Uterus (tissue), 4 donors: Measurements from ENCODE around the gene NATD1. TPM values are rescaled to one million over a fixed set of nuclear protein-coding genes. Genes with fewer than 3 reads are reported as not detected.

Experiments used
- DNase-seq, 2 donors: peaks; one replicate each; pipeline ENCODE4 v3.0.0-alpha.2; 2019 to 2020
- H3K27ac ChIP-seq, 2 donors: fragments of 200-600 bp; sonication (generic); 1 replicate in 1 of 2; 2 replicates in 1 of 2; pipeline ENCODE4 v1.5.1; 2016 to 2018
- H3K27me3 ChIP-seq, 2 donors: fragments of 200-600 bp; sonication (generic); one replicate each; pipeline ENCODE4 v1.5.1; 2018 to 2019; ENCODE audit warnings: control low read depth in 1 of 2
- H3K36me3 ChIP-seq, 2 donors: fragments of 200-600 bp; sonication (generic); one replicate each; pipeline ENCODE4 v1.5.1; 2019; ENCODE audit warnings: control low read depth in 1 of 2
- H3K4me1 ChIP-seq, 2 donors: fragments of 200-600 bp; sonication (generic); one replicate each; pipeline ENCODE4 v1.5.1; 2018 to 2019; ENCODE audit warnings: control low read depth in 1 of 2
- H3K4me3 ChIP-seq, 2 donors: fragments of 200-600 bp; sonication (generic); 1 replicate in 1 of 2; 2 replicates in 1 of 2; pipeline ENCODE4 v1.5.1; 2018 to 2019; ENCODE audit warnings: mild to moderate bottlenecking in 1 of 2
- H3K9me3 ChIP-seq, 2 donors: fragments of 200-600 bp; sonication (generic); one replicate each; pipeline ENCODE4 v1.5.1; 2019; ENCODE audit warnings: control low read depth in 1 of 2
- CTCF ChIP-seq, 4 experiments: fragments of 200-600 bp in 2 of 4; fragments of 450-650 bp in 2 of 4; sonication (generic) in 2 of 4; IDR thresholded peaks; one replicate each; pipeline ENCODE4 v1.5.1; 2016 to 2019; ENCODE audit warnings: antibody characterized with exemption in 4 of 4, mild to moderate bottlenecking in 2 of 4, moderate library complexity in 1 of 4
- POLR2A ChIP-seq, 2 donors: fragments of 450-650 bp; IDR thresholded peaks; one replicate each; pipeline ENCODE4 v1.6.1; 2016; ENCODE audit warnings: antibody characterized with exemption in 2 of 2, mild to moderate bottlenecking in 1 of 2, moderate library complexity in 1 of 2
- intact Hi-C: fragments of 100-400 bp; cut with DNase I; formaldehyde crosslinking; loops from one replicate; pipeline ENCODE4 v1.15.1; 2023; ENCODE audit warnings: low total_unique reads
- total RNA-seq, 4 donors: library from RNA; depleted of rRNA in 3 of 4; stranded (reverse); fragments of >200 nt in 3 of 4; gene quantifications; one replicate each; pipeline versions ENCODE4 v1.1.0 to v1.2.4, GENCODE V29; 2014 to 2023
- donor health status: DM: yes; HTN: yes; CAD: no.

The NATD1 gene
- total RNA-seq, 4 donors from 2014 or later, result 2.1 to 4.9 (median 3.8) TPM

DNA sequence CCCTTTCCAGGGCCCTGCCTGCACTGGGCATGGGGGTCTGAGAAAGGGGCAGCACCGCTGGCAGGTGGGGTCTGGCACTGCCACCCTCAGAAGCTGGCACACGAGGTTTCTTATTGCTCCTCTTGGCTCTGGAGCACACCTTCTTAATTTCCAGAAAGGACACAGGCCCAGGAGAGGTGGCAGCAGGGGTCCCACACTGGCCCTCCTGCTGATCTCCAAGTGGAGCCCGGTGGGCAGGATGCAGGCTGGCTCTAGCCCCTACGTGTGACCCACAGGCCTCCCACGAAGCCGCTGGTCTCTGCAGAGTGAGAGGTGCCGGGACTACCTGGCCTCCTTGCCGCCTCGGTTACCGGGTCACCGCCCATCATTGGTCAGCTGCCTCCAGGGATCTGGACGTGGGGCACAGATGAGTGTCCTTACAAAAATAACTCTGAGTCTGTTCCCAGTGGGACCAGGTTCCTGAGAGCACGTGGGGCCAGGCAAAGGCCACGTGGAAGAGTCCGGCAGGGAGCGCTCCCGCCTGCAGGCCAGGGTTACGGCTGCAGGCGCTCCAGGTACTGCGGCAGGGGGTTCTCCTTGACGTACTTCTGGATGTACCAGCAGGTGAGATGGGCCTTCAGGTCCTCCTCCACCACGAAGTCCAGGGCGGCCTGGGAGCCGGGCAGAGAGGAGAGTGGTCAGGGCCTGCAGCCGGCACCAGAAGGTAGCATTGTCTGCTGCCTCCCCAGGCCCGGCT, 10.3 kb downstream of the NATD1 start:
- Histone ChIP-seq H3K4me3 (no peak overlapping the region), H3K4me1 (no peaks in the 10 kb centered on the region), H3K27me3 (no peaks in the 10 kb centered on the region), H3K36me3 (no peaks in the 10 kb centered on the region), H3K9me3 (no peaks in the 10 kb centered on the region), H3K27ac (no peak overlapping the region)
- TF ChIP-seq POLR2A (IDR thresholded peaks at IDR 0.05) (no peak), CTCF (IDR thresholded peaks at IDR 0.05) (no peak)
- DNase-seq, result no peak
- intact Hi-C loops, result no loop called here

DNA sequence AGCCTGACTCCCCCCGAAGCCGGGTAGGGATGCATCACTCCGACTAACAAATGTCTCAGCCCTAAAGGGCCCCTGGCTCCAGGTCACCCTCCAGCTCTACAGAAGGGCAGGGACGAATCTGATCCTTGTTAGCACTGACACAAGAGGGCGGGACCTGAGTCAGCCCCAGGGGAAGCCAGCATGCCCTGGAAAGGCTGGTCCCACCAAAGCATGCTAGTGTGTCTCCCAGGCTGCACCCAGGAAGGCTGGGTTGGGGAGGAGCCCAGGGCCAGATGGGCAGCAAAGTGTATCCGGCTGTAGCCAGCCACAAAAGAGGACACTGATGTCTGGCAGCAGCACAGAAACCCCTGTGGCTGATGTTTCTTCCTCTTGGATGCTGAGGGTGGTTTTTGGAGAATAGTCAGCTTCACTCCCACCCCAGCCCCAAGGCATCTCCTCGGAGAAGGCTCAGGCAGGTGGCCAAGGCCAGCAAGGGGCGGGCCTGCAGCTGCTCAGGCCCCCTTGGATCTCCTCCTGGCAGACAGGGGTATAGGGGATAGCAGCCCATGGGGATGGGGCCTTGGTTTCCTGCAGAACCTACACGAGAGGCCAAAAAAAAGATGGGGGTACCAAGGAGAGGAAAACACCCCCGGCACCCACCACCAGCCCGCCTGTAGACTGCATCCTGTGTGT, 11.0 kb downstream of the NATD1 start:
- intact Hi-C loops, result no loop called here
- Histone ChIP-seq H3K4me3 (no peak overlapping the region), H3K9me3 (no peaks in the 10 kb centered on the region), H3K4me1 (no peaks in the 10 kb centered on the region), H3K27ac (no peak overlapping the region), H3K36me3 (no peaks in the 10 kb centered on the region), H3K27me3 (no peaks in the 10 kb centered on the region)
- TF ChIP-seq CTCF (IDR thresholded peaks at IDR 0.05), result no peak
- TF ChIP-seq POLR2A (IDR thresholded peaks at IDR 0.05), result no peak
- DNase-seq, result no peak

DNA sequence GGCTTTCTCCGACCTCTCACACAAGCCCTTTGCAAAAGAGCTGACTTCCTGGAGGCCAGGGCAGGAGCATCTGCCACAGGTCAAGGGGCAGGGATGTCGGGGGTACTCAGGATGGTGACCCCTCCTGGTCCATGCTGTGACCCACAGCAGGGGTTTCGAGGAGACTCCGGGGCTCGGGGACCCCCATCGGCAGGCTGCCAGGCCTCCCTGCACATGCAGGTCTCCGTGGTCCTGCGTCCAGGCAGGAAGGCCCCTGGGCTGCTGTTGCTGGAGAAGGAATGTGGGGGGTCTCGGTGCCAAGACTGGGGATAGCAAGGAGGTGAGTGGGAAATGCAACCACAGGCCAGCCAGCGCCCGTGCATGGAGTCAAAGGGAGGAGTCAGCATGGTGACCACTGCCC, 11.6 kb downstream of the NATD1 start:
- intact Hi-C loops, result no loop called here
- H3K27ac ChIP-seq, result no peak overlapping the region
- no peak for TF ChIP-seq CTCF (IDR thresholded peaks at IDR 0.05)
- TF ChIP-seq POLR2A (IDR thresholded peaks at IDR 0.05), result no peak

DNA sequence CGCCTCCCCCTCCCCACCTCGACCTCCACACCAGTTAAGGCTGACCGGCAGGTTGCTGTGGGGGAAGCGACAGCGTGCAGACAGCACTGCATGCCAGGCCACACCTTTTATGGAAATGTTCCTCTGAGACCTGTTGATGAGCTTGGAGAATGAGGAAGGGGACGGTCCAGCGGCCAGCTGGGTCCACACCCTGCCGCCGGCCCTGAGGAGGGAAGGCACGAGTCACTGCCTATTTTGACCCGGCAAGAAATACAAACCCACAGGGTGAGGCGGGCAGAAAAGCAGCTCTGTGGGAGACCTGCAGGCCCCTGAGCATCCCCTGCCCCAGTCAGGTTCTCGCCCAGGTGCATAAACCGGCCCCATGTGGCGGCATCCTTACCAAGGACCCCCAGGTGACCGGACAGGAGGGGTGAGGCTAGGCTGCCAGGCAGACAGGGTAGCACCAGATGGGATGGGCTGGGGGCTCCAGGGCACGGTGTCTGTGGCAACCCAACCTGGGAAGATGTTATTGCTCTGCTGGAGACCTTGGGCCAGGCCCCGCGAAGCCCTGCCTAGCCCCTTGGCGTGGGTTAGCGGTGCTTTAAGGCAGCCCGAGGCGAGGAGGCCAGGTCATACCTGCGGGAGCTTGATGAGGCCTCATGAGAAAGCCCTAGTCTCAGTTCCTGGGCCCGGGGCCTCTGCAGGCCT, 12.7 kb downstream of the NATD1 start:
- H3K4me3 ChIP-seq, result no peak overlapping the region

More for the DNA sequence above, 11.6 kb downstream of the NATD1 start:
- no peak for DNase-seq
- Histone ChIP-seq H3K4me1 (no peaks in the 10 kb centered on the region), H3K36me3 (no peaks in the 10 kb centered on the region), H3K9me3 (no peaks in the 10 kb centered on the region), H3K4me3 (no peak overlapping the region), H3K27me3 (no peaks in the 10 kb centered on the region)

More for the DNA sequence above, 12.7 kb downstream of the NATD1 start:
- no peak for TF ChIP-seq POLR2A (IDR thresholded peaks at IDR 0.05)
- no peak for TF ChIP-seq CTCF (IDR thresholded peaks at IDR 0.05)
- H3K27me3 ChIP-seq, result no peaks in the 10 kb centered on the region
- intact Hi-C loops, result no loop called here
- no peak overlapping the region for H3K27ac ChIP-seq
- no peaks in the 10 kb centered on the region for H3K36me3 ChIP-seq
- DNase-seq, result no peak
- no peaks in the 10 kb centered on the region for H3K4me1 ChIP-seq
- H3K9me3 ChIP-seq, result no peaks in the 10 kb centered on the region
